Osteocyte (in vitro differentiated cells): ENCODE results near the gene TBC1D22B. TPM values are rescaled to one million over a fixed set of nuclear protein-coding genes. Genes with fewer than 3 reads are reported as not detected.

Source experiments
- DNase-seq: peaks from one replicate; pipeline ENCODE4 v3.0.0; 2021; ENCODE audit warnings: mixed read lengths; ENCODE audit not compliant: unreplicated experiment; ENCODE audit errors: extremely low spot score
- H3K27ac Mint-ChIP-seq: one replicate; pipeline ENCODE4 v1.8.0; 2021; ENCODE audit warnings: mild to moderate bottlenecking, mixed read lengths; ENCODE audit not compliant: unreplicated experiment
- H3K27me3 Mint-ChIP-seq: one replicate; pipeline ENCODE4 v1.8.0; 2021; ENCODE audit warnings: mixed read lengths; ENCODE audit not compliant: unreplicated experiment
- H3K36me3 Mint-ChIP-seq: one replicate; pipeline ENCODE4 v1.8.0; 2021; ENCODE audit warnings: mixed read lengths; ENCODE audit not compliant: unreplicated experiment
- H3K4me1 Mint-ChIP-seq: one replicate; pipeline ENCODE4 v1.8.0; 2021; ENCODE audit warnings: mixed read lengths; ENCODE audit not compliant: unreplicated experiment
- H3K4me3 Mint-ChIP-seq: one replicate; pipeline ENCODE4 v1.8.0; 2021; ENCODE audit warnings: mild to moderate bottlenecking, moderate library complexity, mixed read lengths; ENCODE audit not compliant: unreplicated experiment
- H3K9me3 Mint-ChIP-seq: one replicate; pipeline ENCODE4 v1.8.0; 2021; ENCODE audit warnings: mixed read lengths; ENCODE audit not compliant: unreplicated experiment
- total RNA-seq: library from RNA; stranded (reverse); gene quantifications from 2 replicates; pipeline ENCODE4 v1.2.1, GENCODE V29; 2021
- TF ChIP-seq, protein P1 (sequence below): fragments of 200-600 bp; sonication (generic); IDR thresholded peaks from 2 replicates; pipeline ENCODE4 v1.5.0; 2021; ENCODE audit warnings: antibody characterized with exemption, mild to moderate bottlenecking, moderate library complexity

The TBC1D22B gene
- total RNA-seq, 1 donor from 2014 or later = 13.8 TPM

DNA sequence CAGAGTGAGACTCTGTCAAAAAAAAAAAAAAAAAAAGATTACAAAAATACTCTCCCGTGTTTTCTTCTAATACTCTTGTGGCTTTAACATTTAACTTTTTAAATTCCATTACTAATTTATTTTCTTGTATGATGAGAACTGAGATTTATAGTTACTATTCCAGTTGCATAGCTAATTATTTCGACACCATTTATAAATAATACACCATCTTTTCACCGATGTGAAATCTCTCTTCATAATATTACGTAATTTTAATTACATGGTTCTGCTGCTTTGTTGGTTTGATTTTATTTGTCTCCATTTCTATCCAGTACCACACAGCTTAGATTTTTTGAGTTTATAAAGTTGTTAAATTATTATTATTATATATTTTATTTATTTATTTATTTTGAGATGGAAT lies 42.4 kb downstream of the TBC1D22B start:
- Mint-ChIP-seq H3K27ac (no peak overlapping the region), H3K9me3 (peaks cover 3% of the 10 kb centered on the region), H3K4me3 (no peak overlapping the region), H3K27me3 (no peaks in the 10 kb centered on the region), H3K36me3 (peaks cover 35% of the 10 kb centered on the region), H3K4me1 (no peaks in the 10 kb centered on the region)
- TF ChIP-seq, protein P1, sequence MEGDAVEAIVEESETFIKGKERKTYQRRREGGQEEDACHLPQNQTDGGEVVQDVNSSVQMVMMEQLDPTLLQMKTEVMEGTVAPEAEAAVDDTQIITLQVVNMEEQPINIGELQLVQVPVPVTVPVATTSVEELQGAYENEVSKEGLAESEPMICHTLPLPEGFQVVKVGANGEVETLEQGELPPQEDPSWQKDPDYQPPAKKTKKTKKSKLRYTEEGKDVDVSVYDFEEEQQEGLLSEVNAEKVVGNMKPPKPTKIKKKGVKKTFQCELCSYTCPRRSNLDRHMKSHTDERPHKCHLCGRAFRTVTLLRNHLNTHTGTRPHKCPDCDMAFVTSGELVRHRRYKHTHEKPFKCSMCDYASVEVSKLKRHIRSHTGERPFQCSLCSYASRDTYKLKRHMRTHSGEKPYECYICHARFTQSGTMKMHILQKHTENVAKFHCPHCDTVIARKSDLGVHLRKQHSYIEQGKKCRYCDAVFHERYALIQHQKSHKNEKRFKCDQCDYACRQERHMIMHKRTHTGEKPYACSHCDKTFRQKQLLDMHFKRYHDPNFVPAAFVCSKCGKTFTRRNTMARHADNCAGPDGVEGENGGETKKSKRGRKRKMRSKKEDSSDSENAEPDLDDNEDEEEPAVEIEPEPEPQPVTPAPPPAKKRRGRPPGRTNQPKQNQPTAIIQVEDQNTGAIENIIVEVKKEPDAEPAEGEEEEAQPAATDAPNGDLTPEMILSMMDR = no peak
- DNase-seq = no peak

DNA sequence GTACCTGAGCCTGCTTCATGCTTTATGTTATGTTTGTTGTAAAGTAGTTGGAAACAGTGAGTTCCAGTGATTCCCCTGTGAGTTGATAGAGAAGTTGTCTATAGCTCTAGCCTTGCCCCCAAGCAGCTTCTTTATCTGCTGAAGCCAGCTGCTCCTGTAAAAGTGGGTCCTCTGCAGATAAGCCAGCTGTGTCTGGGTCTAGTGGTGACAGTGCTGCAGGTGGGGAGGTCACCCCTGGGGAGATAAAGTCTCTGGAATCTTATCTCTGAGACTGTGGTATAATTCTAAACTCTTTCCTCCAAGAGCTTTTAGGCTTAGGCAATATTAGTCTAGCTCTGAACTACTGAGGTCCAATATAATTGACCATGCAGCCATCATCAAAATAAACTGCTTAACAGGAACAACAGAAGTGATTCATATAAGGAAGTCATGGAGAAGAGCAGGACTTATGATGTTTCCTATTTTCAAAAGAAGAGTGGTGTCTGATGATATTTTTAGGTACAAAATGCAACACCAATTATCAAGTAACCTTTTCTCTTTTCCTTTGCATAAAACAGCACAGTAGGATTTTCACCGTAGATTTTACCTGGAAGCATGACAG lies 44.6 kb downstream of the TBC1D22B start:
- Mint-ChIP-seq H3K27me3 (no peaks in the 10 kb centered on the region), H3K4me3 (no peak overlapping the region), H3K27ac (no peak overlapping the region), H3K36me3 (peaks cover 29% of the 10 kb centered on the region), H3K9me3 (no peaks in the 10 kb centered on the region), H3K4me1 (no peaks in the 10 kb centered on the region)
- no peak for DNase-seq
- TF ChIP-seq, protein P1 = no peak

DNA sequence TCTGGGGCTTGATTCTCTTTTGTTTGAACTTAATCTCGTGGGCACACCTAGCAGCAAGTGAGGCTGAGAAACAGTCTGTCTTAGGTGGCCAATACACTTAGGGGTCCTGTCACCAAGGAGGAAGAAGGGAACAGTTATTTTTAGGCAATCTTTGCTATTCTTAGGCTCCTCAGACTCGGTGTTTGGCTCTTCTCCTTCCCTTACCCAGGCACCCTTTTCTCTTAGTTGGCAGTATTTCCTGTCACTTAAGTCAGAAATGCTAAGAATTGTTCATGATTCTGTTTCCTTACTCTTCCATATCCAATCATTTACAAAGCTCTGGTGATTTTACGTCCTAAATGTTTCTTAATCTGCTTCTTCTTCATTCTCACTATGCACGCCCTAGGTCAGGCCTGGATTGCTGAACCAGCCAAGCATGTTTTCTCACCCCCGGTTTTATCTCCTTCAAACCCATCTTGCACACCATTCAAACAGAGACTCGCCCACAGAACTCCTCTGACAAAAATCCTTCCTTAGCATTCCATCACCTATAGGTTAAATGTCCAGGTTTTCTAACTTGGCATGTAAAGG lies 45.6 kb downstream of the TBC1D22B start:
- DNase-seq = no peak
- Mint-ChIP-seq H3K4me1 (peaks cover 6% of the 10 kb centered on the region), H3K36me3 (peaks cover 23% of the 10 kb centered on the region), H3K27ac (no peak overlapping the region), H3K27me3 (no peaks in the 10 kb centered on the region), H3K4me3 (no peak overlapping the region), H3K9me3 (no peaks in the 10 kb centered on the region)
- TF ChIP-seq, protein P1 = no peak

DNA sequence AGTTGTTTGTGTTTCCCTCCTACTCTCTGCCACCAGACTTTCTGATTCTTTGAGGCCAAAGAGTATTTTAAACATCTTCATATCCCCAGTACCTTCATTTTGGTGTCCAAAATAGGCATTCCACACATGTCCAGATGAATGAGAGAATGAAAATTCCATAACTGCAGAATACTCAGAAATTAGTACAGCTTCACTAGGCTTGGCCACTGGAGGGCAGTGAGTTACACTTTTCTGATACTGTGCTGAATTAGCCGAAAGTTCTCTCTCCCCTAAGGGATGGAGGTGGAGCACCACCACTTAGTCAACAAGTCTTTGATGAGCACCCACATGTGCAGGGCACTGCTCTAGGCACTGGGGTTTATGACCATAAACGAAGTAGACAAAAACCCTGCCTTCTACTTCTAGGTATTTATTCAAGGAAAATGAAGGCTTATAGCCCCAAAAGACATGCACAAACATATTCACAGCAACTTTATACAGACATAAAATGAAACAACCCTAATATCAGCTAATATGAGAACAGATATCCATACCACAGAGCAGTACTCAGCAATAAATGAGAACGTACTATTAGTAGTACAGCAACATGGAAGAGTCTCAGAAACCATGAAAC lies 46.4 kb downstream of the TBC1D22B start:
- TF ChIP-seq, protein P1 = peak; percentile 68
- no peak overlapping the region for H3K27ac Mint-ChIP-seq
- no peaks in the 10 kb centered on the region for H3K27me3 Mint-ChIP-seq
- H3K9me3 Mint-ChIP-seq = no peaks in the 10 kb centered on the region
- peaks cover 9% of the 10 kb centered on the region for H3K4me1 Mint-ChIP-seq
- peaks cover 23% of the 10 kb centered on the region for H3K36me3 Mint-ChIP-seq
- no peak overlapping the region for H3K4me3 Mint-ChIP-seq
- DNase-seq = no peak

DNA sequence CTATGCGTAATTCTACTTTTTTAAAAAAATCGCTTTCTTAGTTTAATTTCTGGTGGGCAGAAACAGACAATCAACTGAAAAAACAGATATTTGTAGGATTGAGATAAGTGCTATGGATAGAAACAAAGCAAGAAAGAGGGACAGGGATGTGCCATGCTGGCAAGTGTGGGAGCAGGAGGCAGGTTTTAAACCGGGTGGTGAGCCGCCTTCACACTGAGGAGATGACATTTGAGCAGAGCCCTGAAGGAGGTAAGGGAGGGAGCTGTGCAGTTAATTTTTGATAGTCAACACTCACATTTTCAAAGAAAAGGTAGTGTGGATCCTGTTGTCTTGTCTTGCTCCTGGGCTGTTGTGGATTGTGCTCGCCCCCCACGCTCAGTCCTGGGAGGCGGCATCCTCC lies 47.2 kb downstream of the TBC1D22B start:
- no peaks in the 10 kb centered on the region for H3K27me3 Mint-ChIP-seq
- TF ChIP-seq, protein P1 = no peak
- H3K4me3 Mint-ChIP-seq = no peak overlapping the region
- peaks cover 9% of the 10 kb centered on the region for H3K4me1 Mint-ChIP-seq
- no peak overlapping the region for H3K27ac Mint-ChIP-seq
- no peaks in the 10 kb centered on the region for H3K9me3 Mint-ChIP-seq
- DNase-seq = no peak
- H3K36me3 Mint-ChIP-seq = peaks cover 21% of the 10 kb centered on the region
